Lung (tissue), 12 donors: ENCODE results near the gene PHIP. TPM values are rescaled to one million over a fixed set of nuclear protein-coding genes. Genes with fewer than 3 reads are reported as not detected.

ENCODE experiments used
- ATAC-seq: fragments of 200-7000 bp; cut with Tn5 transposase; one replicate; pipeline ENCODE4 v1.9.1; 2020; ENCODE audit warnings: moderate number of reproducible peaks; ENCODE audit not compliant: insufficient read depth, low FRiP score
- DNase-seq, 3 donors: peaks; one replicate each; pipeline ENCODE4 v3.0.0-alpha.2; 2013 to 2017
- H3K27ac ChIP-seq, 2 donors: one replicate each; pipeline ENCODE4 v1.5.1; 2013; ENCODE audit warnings: mild to moderate bottlenecking in 2 of 2, moderate library complexity in 2 of 2, control low read depth in 1 of 2, inconsistent platforms in 1 of 2, low read depth in 1 of 2, low read length in 1 of 2
- H3K27me3 ChIP-seq, 3 donors: one replicate each; pipeline ENCODE4 v1.5.1; 2013; ENCODE audit warnings: low read length in 2 of 3; ENCODE audit not compliant: control insufficient read depth in 3 of 3, insufficient read depth in 3 of 3
- H3K36me3 ChIP-seq, 4 donors: one replicate each; pipeline ENCODE4 v1.5.1; 2013; ENCODE audit warnings: low read length in 4 of 4, mild to moderate bottlenecking in 1 of 4, moderate library complexity in 1 of 4; ENCODE audit not compliant: control insufficient read depth in 4 of 4, insufficient read depth in 4 of 4
- H3K4me1 ChIP-seq, 5 donors: one replicate each; pipeline ENCODE4 v1.5.1; 2013; ENCODE audit warnings: low read length in 5 of 5, mild to moderate bottlenecking in 2 of 5, moderate library complexity in 1 of 5; ENCODE audit not compliant: control insufficient read depth in 5 of 5, insufficient read depth in 5 of 5
- H3K4me3 ChIP-seq: one replicate; pipeline ENCODE4 v1.5.1; 2013; ENCODE audit warnings: mild to moderate bottlenecking, control low read depth, moderate library complexity
- H3K9ac ChIP-seq, 2 donors: one replicate each; pipeline ENCODE4 v1.5.1; 2013; ENCODE audit warnings: low read length in 2 of 2, control low read depth in 1 of 2; ENCODE audit not compliant: insufficient read depth in 1 of 2
- H3K9me3 ChIP-seq, 4 donors: one replicate each; pipeline ENCODE4 v1.5.1; 2013; ENCODE audit warnings: low read length in 3 of 4, mild to moderate bottlenecking in 1 of 4, moderate library complexity in 1 of 4; ENCODE audit not compliant: control insufficient read depth in 4 of 4, insufficient read depth in 3 of 4
- CTCF ChIP-seq: IDR thresholded peaks from 2 replicates; pipeline ENCODE4 v1.5.1; 2012; ENCODE audit warnings: mild to moderate bottlenecking; ENCODE audit errors: control extremely low read depth, extremely low read depth
- WGBS, 2 donors: extraction: QIAGEN DNeasy Blood & Tissue Kit; methylation state at CpG; one replicate each; pipeline ENCODE4 v1.1.7; 2013; 5-methylcytosine and 5-hydroxymethylcytosine counted together
- polyA plus RNA-seq, 2 donors: library from polyadenylated mRNA; stranded (reverse); fragments of 200-250 nt; gene quantifications; one replicate each; pipeline ENCODE4 v1.2.1, GENCODE V29; 2013
- total RNA-seq, 2 donors: library from RNA; depleted of rRNA in 1 of 2; stranded (reverse); fragments of >200 nt in 1 of 2; gene quantifications; one replicate each; pipeline ENCODE4 v1.2.1, GENCODE V29; 2014 to 2021
- donor health status: control.
- donor health status: control.
- donor health status: Bipolar disorder and iron deficiency.
- donor health status: healthy.
- donor health status: DM: yes; HTN: yes; CAD: no.

The PHIP gene
- total and polyA plus RNA-seq, 4 donors: 7.0 to 125 (median 19.1) TPM

DNA sequence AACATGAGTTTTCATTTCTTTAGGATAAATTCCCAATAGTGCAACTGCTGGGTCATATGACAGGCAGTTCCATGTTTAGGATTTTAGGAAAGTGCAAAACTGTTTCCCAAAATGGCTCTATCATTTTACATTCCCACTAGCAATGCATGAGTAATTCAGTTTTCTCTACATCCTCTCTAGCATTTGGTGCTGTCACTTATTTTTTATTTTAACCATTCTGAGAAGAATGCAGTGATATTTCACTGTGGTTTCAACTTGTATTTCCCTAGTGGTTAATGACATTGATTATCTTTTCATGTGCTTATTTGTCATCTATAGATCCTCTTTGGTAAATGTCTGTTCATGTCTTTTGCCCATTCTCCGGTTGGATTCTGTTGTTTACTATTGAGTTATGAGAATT lies 82.7 kb downstream of the PHIP start:
- Histone ChIP-seq H3K36me3 (peaks cover 8 to 65% (median 55%) of the 10 kb centered on the region in 4 donors), H3K4me1 (no peaks in the 10 kb centered on the region), H3K9me3 (peaks cover 0 to 4% (median 3%) of the 10 kb centered on the region in 4 donors), H3K27me3 (no peaks in the 10 kb centered on the region), H3K9ac (no peak overlapping the region), H3K4me3 (no peak overlapping the region), H3K27ac (no peak overlapping the region)
- no peak for DNase-seq
- 99 to 100% methylated on average over 1 of the region's 1 CpG for WGBS, 2 donors
- no peak for TF ChIP-seq CTCF
- ATAC-seq: no peak

DNA sequence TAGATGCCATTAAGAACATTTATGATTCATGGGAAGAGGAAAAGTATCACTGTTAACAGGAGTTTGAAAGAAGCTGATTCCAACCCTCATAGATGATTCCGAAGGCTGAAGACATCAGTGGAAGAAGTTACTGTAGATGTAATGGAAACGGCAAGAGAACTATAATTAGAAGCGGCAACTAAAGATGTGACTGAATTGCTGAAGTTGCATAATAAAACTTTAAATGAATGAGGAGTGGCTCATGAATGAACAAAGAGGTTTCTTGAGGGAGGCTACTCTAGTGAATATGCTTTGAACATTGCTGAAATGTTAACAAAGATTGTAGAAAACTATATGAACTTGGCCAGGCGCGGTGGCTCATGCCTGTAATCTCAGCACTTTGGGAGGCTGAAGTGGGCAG lies 84.1 kb downstream of the PHIP start:
- H3K36me3 ChIP-seq: peaks cover 11 to 65% (median 54%) of the 10 kb centered on the region in 4 donors
- H3K27me3 ChIP-seq: no peaks in the 10 kb centered on the region
- TF ChIP-seq CTCF: no peak
- ATAC-seq (no peak), DNase-seq (no peak)
- no peak overlapping the region for H3K4me3 ChIP-seq
- no peaks in the 10 kb centered on the region for H3K4me1 ChIP-seq
- WGBS, 2 donors: 96 to 97% methylated on average over 5 of the region's 5 CpGs
- peaks cover 0 to 4% (median 3%) of the 10 kb centered on the region in 4 donors for H3K9me3 ChIP-seq
- H3K27ac ChIP-seq: no peak overlapping the region
- H3K9ac ChIP-seq: no peak overlapping the region

DNA sequence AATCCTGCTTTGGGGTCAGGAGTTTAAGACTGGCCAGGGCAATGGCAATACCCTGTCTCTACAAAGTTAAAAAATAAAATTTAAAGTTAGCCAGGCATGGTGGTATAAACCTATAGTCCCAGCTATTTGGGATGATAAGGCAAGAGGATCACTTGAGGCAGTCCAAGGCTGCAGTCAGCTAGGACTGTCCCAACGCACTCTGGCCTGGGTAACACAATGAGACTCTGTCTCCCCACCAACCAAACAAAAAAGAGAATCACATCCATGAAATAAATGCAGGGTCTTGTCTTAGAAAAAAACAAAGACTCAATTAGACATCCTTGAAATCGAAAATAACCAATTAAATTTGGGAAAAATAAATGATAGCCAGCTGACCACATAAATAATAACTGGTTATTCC lies 88.9 kb downstream of the PHIP start:
- Histone ChIP-seq H3K9me3 (peaks cover 0 to 4% (median 3%) of the 10 kb centered on the region in 4 donors), H3K9ac (no peak overlapping the region)

More for the DNA sequence above, 88.9 kb downstream of the PHIP start:
- H3K4me1 ChIP-seq: peaks cover 0 to 7% (median 3%) of the 10 kb centered on the region in 5 donors
- DNase-seq: no peak
- peaks cover 7 to 47% (median 30%) of the 10 kb centered on the region in 4 donors for H3K36me3 ChIP-seq
- WGBS, 2 donors: 91 to 93% methylated on average over 2 of the region's 2 CpGs
- H3K27ac ChIP-seq: no peak overlapping the region
- no peaks in the 10 kb centered on the region for H3K27me3 ChIP-seq
- TF ChIP-seq CTCF: no peak
- no peak for ATAC-seq
- no peak overlapping the region for H3K4me3 ChIP-seq
